CD4-positive, alpha-beta T cell (primary cell): ENCODE results near the gene CPHXL2. TPM values are rescaled to one million over a fixed set of nuclear protein-coding genes. Genes with fewer than 3 reads are reported as not detected.

Experiments used
- ATAC-seq: fragments of 200-7000 bp; cut with Tn5 transposase; one replicate; pipeline ENCODE4 v1.10.0; 2022; ENCODE audit warnings: mild to moderate bottlenecking; ENCODE audit not compliant: poor library complexity
- CTCF ChIA-PET: fragments of 350-600 bp; sonication (Branson Sonifier 250); formaldehyde crosslinking; loops from one replicate; lab custom pipeline; 2021; ENCODE audit warnings: antibody characterized with exemption, inconsistent platforms; lab: Charles Lee
- POLR2A ChIA-PET: fragments of 350-600 bp; sonication (Branson Sonifier 250); formaldehyde crosslinking; loops from one replicate; lab custom pipeline; 2021; ENCODE audit warnings: antibody characterized with exemption, inconsistent platforms; lab: Charles Lee
- DNase-seq, 14 experiments: peaks; one replicate each; pipeline ENCODE4 v3.0.0-alpha.2; 2013 to 2020; ENCODE audit warnings: mixed read lengths in 2 of 14
- H3K27ac ChIP-seq, 2 donors: one replicate each; pipeline versions ENCODE4 v1.5.1 to v1.7.0; 2013; ENCODE audit warnings: low read length in 2 of 2, low read depth in 1 of 2, mild to moderate bottlenecking in 1 of 2
- H3K27me3 ChIP-seq, 2 experiments: 1 replicate in 1 of 2; 2 replicates in 1 of 2; pipeline versions ENCODE4 v1.6.1 to v1.7.0; 2013; ENCODE audit warnings: low read length in 2 of 2, control low read depth in 1 of 2, mild to moderate bottlenecking in 1 of 2, moderate library complexity in 1 of 2; ENCODE audit not compliant: insufficient read depth in 2 of 2, control insufficient read depth in 1 of 2
- H3K36me3 ChIP-seq: one replicate; pipeline ENCODE4 v1.6.1; 2013; ENCODE audit warnings: low read length, control low read depth; ENCODE audit not compliant: insufficient read depth
- H3K4me1 ChIP-seq: one replicate; pipeline ENCODE4 v1.6.1; 2013; ENCODE audit warnings: low read length, control low read depth; ENCODE audit not compliant: insufficient read depth
- H3K4me3 ChIP-seq: one replicate; pipeline ENCODE4 v1.5.1; 2013; ENCODE audit warnings: mild to moderate bottlenecking, low read length, moderate library complexity
- H3K9me3 ChIP-seq, 2 experiments: 1 replicate in 1 of 2; 2 replicates in 1 of 2; pipeline versions ENCODE4 v1.6.1 to v1.7.0; 2013; ENCODE audit warnings: low read length in 2 of 2, mild to moderate bottlenecking in 2 of 2, control low read depth in 1 of 2, moderate library complexity in 1 of 2; ENCODE audit not compliant: control insufficient read depth in 1 of 2, insufficient read depth in 1 of 2
- H3K27ac Mint-ChIP-seq: one replicate; pipeline ENCODE4 v1.8.0; 2020; ENCODE audit warnings: mixed read lengths
- H3K27me3 Mint-ChIP-seq: one replicate; pipeline ENCODE4 v1.8.0; 2021; ENCODE audit warnings: mixed read lengths
- H3K36me3 Mint-ChIP-seq: one replicate; pipeline ENCODE4 v1.8.0; 2021; ENCODE audit warnings: low read depth, mixed read lengths
- H3K4me1 Mint-ChIP-seq: one replicate; pipeline ENCODE4 v1.8.0; 2021; ENCODE audit warnings: low read depth, mixed read lengths
- H3K4me3 Mint-ChIP-seq: one replicate; pipeline ENCODE4 v1.8.0; 2020; ENCODE audit warnings: mild to moderate bottlenecking, mixed read lengths
- H3K9me3 Mint-ChIP-seq: one replicate; pipeline ENCODE4 v1.8.0; 2020; ENCODE audit warnings: mixed read lengths
- CTCF ChIP-seq: fragments of 200-600 bp; IDR thresholded peaks from one replicate; pipeline ENCODE4 v1.8.0; 2022; ENCODE audit warnings: antibody characterized with exemption, mild to moderate bottlenecking
- intact Hi-C, 2 experiments: fragments of 100-400 bp; cut with DNase I in 1 of 2; cut with micrococcal nuclease in 1 of 2; formaldehyde crosslinking; loops; one replicate each; pipeline versions ENCODE4 v1.15.1 to v1.9.0; 2023 to 2025; cut with DNase I, micrococcal nuclease
- total RNA-seq, 174 experiments: library from RNA in 2 of 174; stranded (reverse) in 2 of 174; gene quantifications; one replicate each; pipeline ENCODE4 v1.2.3 and lab custom pipeline; 2021 to 2026

Gene CPHXL2
- total RNA-seq, 2 experiments from 2014 or later, result not detected

DNA sequence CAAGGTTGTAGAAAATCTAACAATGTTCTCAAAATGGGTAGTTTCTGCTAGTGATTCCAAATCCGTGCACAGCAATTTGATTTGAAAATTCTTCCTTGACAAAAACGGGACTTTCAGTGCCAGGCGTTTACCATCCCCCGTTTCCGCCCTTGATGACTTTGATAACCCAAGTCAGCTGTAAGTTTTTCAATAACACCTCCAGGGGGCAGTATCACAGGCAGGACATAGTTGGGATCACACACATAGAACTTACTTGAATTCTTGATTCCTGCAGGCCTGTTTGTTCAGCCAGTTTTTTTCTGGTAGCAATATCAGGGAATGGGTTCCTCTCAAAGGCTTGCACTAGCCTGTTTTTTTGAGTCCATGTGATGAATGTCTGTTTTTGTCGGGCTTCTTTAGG is 18.9 kb upstream of the CPHXL2 start:
- H3K9me3 ChIP-seq, result no peaks in the 10 kb centered on the region
- TF ChIP-seq CTCF, result no peak
- H3K4me1 ChIP-seq, result no peaks in the 10 kb centered on the region
- POLR2A ChIA-PET, result no interaction called here
- H3K27me3 Mint-ChIP-seq, result no peaks in the 10 kb centered on the region
- H3K27ac ChIP-seq, result no peak overlapping the region
- no peak for ATAC-seq
- H3K27ac Mint-ChIP-seq, result no peak overlapping the region
- no peaks in the 10 kb centered on the region for H3K36me3 ChIP-seq
- no peaks in the 10 kb centered on the region for H3K9me3 Mint-ChIP-seq
- H3K4me3 Mint-ChIP-seq, result no peak overlapping the region
- no peaks in the 10 kb centered on the region for H3K36me3 Mint-ChIP-seq
- peak in 1 of 14 experiments; percentile 9 for DNase-seq
- no peaks in the 10 kb centered on the region for H3K27me3 ChIP-seq
- intact Hi-C loops, result no loop called here
- no peak overlapping the region for H3K4me3 ChIP-seq
- no peaks in the 10 kb centered on the region for H3K4me1 Mint-ChIP-seq
- CTCF ChIA-PET, result interaction anchor here (1.0 kb wide), 1 partner anchor 33 kb away, joined by 3 read pairs; no protein-coding TSS in a partner anchor

DNA sequence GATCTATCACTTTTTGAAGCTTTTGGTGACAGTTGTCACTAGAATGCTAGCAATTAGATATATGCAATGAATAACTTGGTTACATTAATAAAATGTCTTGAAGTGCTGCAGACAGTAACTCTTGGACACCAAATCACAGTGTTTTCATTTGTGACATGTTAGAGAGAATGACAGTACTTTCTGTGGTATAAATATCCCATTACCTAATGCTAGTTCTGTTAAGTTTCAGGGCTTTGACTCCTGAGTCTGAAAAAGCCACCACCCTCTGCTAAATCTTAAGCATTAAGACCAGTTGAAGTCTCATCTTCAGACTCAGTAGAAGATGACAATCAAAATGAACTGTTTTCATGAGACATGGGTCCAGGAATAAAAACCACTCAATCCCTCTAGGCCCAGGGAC is 10.6 kb upstream of the CPHXL2 start:
- no peaks in the 10 kb centered on the region for H3K27me3 ChIP-seq
- H3K9me3 Mint-ChIP-seq, result no peaks in the 10 kb centered on the region
- H3K27ac ChIP-seq, result no peak overlapping the region
- CTCF ChIA-PET, result no interaction called here
- H3K4me3 ChIP-seq, result no peak overlapping the region
- H3K27me3 Mint-ChIP-seq, result no peaks in the 10 kb centered on the region
- H3K4me1 ChIP-seq, result no peaks in the 10 kb centered on the region
- no peaks in the 10 kb centered on the region for H3K4me1 Mint-ChIP-seq
- POLR2A ChIA-PET, result no interaction called here
- H3K36me3 Mint-ChIP-seq, result no peaks in the 10 kb centered on the region
- no peak for TF ChIP-seq CTCF
- no peaks in the 10 kb centered on the region for H3K9me3 ChIP-seq
- ATAC-seq, result no peak
- DNase-seq, result no peak
- intact Hi-C loops, result no loop called here
- H3K27ac Mint-ChIP-seq, result no peak overlapping the region
- no peaks in the 10 kb centered on the region for H3K36me3 ChIP-seq
- no peak overlapping the region for H3K4me3 Mint-ChIP-seq

- DNase-seq, result no peak
- H3K27ac ChIP-seq, result no peak overlapping the region
- H3K27me3 ChIP-seq, result no peaks in the 10 kb centered on the region
- ChIA-PET CTCF (no interaction called here), POLR2A (no interaction called here)
- H3K9me3 ChIP-seq, result no peaks in the 10 kb centered on the region
- H3K4me1 ChIP-seq, result no peaks in the 10 kb centered on the region
- H3K36me3 Mint-ChIP-seq, result no peaks in the 10 kb centered on the region
- no peaks in the 10 kb centered on the region for H3K4me1 Mint-ChIP-seq
- no peak for TF ChIP-seq CTCF
- no peaks in the 10 kb centered on the region for H3K9me3 Mint-ChIP-seq
- H3K27me3 Mint-ChIP-seq, result no peaks in the 10 kb centered on the region
- no peak for ATAC-seq
- H3K27ac Mint-ChIP-seq, result no peak overlapping the region
- no peaks in the 10 kb centered on the region for H3K36me3 ChIP-seq
- no peak overlapping the region for H3K4me3 ChIP-seq
- no peak overlapping the region for H3K4me3 Mint-ChIP-seq
- intact Hi-C loops, result no loop called here
These were observed 5.5 kb upstream of the CPHXL2 start for GRCh38 chr16:75682308-75682707.
